Brain microvascular endothelial cell (primary cell): ENCODE results near the gene PATZ1.

Experiments
- DNase-seq: peaks from one replicate; pipeline ENCODE4 v3.0.0-alpha.2; 2020
- H3K27ac ChIP-seq: fragments of 250-450 bp; sonication (Bioruptor Pico); 2 replicates; pipeline ENCODE4 v1.5.1; 2020; ENCODE audit warnings: mild to moderate bottlenecking, moderate library complexity
- H3K27me3 ChIP-seq: fragments of 250-450 bp; sonication (Bioruptor Pico); replicated peaks from 2 replicates; pipeline ENCODE4 v1.5.1; 2020; ENCODE audit warnings: mild to moderate bottlenecking
- H3K36me3 ChIP-seq: fragments of 250-450 bp; sonication (Bioruptor Pico); replicated peaks from 2 replicates; pipeline ENCODE4 v1.5.1; 2020; ENCODE audit warnings: mild to moderate bottlenecking
- H3K4me3 ChIP-seq: 2 replicates; pipeline ENCODE4 v1.5.1; 2011; ENCODE audit warnings: low read depth, mild to moderate bottlenecking, control low read depth, low read length, moderate library complexity
- in situ Hi-C: cut with HindIII; loops from 2 replicates; pipeline ENCODE4 v1.10.0; 2017; ENCODE audit warnings: low sequenced_read_pairs, low pct_ligation_motif_present
- TF ChIP-seq, protein P1 (sequence below): IDR thresholded peaks from 2 replicates; pipeline ENCODE4 v1.5.1; 2011; ENCODE audit warnings: low read depth, mild to moderate bottlenecking, moderate library complexity, low read length, control low read depth, inconsistent platforms; ENCODE audit errors: missing control alignments

The PATZ1 gene

DNA sequence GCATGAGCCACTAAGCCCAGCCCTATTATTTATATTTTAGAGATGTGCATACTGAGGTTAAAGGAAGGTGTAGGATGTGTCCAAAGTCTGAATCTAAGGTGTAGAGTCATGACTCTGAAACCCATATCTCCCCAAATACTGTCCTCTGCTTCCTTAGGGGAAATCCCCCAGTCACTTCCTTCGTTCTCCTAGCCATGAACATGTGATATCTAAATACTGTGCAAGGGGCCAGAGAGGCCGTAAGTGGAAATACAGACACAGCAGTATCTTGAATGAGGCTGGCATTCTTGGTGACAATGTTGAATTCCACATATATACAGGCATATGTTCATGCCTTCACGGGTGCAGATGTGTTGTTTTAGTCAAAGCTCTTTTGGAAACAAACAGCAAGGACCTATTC is 21.3 kb upstream of the PATZ1 start:
- no peak overlapping the region for H3K27ac ChIP-seq
- in situ Hi-C loops, result no loop called here
- no peak overlapping the region for H3K4me3 ChIP-seq
- DNase-seq, result no peak
- H3K36me3 ChIP-seq, result no peaks in the 10 kb centered on the region
- TF ChIP-seq, protein P1, sequence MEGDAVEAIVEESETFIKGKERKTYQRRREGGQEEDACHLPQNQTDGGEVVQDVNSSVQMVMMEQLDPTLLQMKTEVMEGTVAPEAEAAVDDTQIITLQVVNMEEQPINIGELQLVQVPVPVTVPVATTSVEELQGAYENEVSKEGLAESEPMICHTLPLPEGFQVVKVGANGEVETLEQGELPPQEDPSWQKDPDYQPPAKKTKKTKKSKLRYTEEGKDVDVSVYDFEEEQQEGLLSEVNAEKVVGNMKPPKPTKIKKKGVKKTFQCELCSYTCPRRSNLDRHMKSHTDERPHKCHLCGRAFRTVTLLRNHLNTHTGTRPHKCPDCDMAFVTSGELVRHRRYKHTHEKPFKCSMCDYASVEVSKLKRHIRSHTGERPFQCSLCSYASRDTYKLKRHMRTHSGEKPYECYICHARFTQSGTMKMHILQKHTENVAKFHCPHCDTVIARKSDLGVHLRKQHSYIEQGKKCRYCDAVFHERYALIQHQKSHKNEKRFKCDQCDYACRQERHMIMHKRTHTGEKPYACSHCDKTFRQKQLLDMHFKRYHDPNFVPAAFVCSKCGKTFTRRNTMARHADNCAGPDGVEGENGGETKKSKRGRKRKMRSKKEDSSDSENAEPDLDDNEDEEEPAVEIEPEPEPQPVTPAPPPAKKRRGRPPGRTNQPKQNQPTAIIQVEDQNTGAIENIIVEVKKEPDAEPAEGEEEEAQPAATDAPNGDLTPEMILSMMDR, result no peak
- no peaks in the 10 kb centered on the region for H3K27me3 ChIP-seq

DNA sequence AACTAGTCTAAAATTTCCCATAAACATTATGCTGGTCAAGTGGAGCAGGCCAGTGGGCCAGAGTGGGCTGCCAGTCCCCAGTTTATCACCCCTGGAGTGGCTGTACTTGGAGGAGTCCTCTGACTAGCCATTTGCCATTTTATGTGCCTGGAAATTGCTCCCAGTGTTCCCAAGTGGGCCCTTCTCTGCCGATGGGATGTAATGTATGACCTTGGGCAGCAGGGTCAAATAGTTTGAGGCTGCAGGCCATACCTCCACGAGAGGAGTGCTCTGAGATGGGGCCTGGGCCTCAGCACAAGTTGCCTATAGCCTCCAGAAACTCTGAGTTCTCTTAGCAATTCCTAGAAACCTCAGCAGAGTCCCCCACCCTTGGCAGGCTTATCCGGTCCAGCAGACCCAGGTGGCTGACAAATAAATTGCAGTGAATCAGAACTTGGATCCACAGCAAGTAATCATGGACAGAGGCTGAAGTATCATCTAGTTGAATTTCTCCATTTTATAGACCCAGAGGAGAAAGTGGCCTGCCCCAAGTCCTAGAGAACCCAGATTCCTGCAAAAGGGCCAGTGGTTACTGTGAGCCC is 17.8 kb upstream of the PATZ1 start:
- Histone ChIP-seq H3K27ac (no peak overlapping the region), H3K36me3 (no peaks in the 10 kb centered on the region), H3K27me3 (no peaks in the 10 kb centered on the region), H3K4me3 (no peak overlapping the region)
- no peak for DNase-seq
- in situ Hi-C loops, result no loop called here
- TF ChIP-seq, protein P1, result no peak

DNA sequence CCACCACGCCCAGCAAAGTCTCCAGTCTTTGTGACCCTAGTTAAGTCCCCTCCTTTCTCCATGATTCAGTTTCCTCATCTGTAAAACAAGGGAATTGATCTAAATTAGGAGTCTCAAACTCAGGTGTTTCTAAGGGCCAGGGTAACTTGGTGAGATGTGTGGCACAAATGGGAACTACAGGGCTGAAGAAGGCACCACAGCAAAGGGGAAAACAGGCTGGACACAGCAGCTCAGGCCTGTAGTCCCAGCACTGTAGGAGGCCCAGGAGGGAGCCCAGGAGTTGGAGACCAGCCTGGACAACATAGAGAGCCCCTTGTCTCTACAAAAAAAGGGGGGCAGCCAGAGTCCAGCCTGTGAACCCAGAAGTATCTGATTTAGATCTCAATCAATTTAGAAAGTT is 15.6 kb upstream of the PATZ1 start:
- Histone ChIP-seq H3K27ac (no peak overlapping the region), H3K36me3 (no peaks in the 10 kb centered on the region), H3K27me3 (no peaks in the 10 kb centered on the region), H3K4me3 (no peak overlapping the region)
- in situ Hi-C loops, result no loop called here
- DNase-seq, result no peak
- TF ChIP-seq, protein P1, result no peak

DNA sequence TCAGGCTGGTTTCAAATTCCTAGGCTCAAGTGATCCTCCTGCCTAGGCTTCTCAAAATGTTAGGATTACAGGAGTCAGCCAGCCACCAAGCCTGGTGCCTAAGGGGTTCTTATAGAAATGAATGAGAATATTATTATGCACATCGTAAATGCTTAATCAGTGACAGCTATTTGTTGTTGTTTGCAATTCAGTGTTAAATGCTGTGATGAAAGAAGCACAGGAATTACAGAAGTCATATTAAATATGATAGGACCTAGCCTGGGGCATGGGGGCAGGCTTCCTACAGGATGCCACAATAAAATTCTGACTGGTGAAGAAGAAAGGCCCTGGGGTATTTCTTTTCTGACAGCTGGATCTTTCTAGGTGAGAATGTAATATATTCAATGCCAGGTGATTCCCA is 13.9 kb upstream of the PATZ1 start:
- Histone ChIP-seq H3K27me3 (no peaks in the 10 kb centered on the region), H3K27ac (no peak overlapping the region), H3K36me3 (no peaks in the 10 kb centered on the region), H3K4me3 (no peak overlapping the region)
- no peak for DNase-seq
- in situ Hi-C loops, result no loop called here
- TF ChIP-seq, protein P1, result no peak

DNA sequence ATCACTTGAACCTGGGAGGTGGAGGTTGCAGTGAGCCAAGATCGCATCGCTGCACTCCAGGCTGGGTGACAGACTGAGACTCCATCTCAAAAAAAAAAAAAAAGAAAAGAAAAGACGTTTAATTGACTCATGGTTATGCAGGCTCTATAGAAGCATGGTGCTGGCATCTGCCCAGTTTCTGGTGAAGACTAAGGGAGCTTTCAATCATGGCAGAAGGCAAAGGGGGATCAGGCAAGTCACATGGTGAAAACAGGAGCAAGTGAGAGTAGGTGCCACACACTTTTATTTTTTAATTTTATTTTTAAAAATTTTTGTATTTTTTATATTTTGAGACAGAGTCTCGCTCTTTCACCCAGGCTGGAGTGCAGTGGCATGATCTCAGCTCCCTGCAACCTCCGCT is 8.4 kb upstream of the PATZ1 start:
- TF ChIP-seq, protein P1, result no peak
- in situ Hi-C loops, result no loop called here
- no peaks in the 10 kb centered on the region for H3K27me3 ChIP-seq
- no peak overlapping the region for H3K27ac ChIP-seq
- H3K36me3 ChIP-seq, result no peaks in the 10 kb centered on the region
- DNase-seq, result no peak
- H3K4me3 ChIP-seq, result no peak overlapping the region

DNA sequence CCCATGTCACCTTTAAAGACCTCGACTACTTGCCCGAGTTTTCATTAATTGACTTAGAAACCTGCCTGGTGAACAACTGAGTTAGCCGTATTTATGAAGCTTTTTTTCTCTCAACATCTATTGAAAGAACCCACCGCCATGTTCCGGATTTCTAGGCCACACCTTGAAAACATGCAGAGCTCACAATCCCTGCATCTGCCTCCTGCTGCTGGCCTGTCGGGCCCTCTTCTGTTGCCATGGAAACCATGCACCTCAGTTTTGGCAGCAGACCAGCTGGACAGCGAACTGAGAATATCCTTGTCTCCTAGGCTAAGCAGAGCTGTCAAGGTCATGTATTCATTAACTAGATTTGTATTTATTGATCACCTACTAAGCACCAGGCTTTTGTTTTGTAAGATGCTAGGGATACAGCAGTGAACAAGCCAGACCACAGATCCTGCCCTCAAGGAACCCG is 4.3 kb upstream of the PATZ1 start:
- H3K4me3 ChIP-seq, result no peak overlapping the region
- H3K36me3 ChIP-seq, result no peaks in the 10 kb centered on the region
- TF ChIP-seq, protein P1, result no peak
- no peak for DNase-seq
- H3K27me3 ChIP-seq, result no peaks in the 10 kb centered on the region
- in situ Hi-C loops, result no loop called here
- H3K27ac ChIP-seq, result no peak overlapping the region
